HG02759 (cell line): ENCODE results near the gene ST7.
"Not testable (repeated sequence)": the region's sequence is repeated elsewhere in the genome, so short reads cannot be mapped to it uniquely, and the experiment has no call there.

Experiments
- ATAC-seq: cut with Tn5 transposase; IDR thresholded peaks from one replicate; pipeline ENCODE4 v1.9.1; 2021; ENCODE audit warnings: mild to moderate bottlenecking, moderate library complexity; ENCODE audit not compliant: unreplicated experiment

ST7 gene

GRCh38 chr7:117021366-117021765 lies 68.1 kb downstream of the ST7 start:
- ATAC-seq: no peak

- no peak for ATAC-seq
These were observed 68.7 kb downstream of the ST7 start for GRCh38 chr7:117021986-117022385.

DNA sequence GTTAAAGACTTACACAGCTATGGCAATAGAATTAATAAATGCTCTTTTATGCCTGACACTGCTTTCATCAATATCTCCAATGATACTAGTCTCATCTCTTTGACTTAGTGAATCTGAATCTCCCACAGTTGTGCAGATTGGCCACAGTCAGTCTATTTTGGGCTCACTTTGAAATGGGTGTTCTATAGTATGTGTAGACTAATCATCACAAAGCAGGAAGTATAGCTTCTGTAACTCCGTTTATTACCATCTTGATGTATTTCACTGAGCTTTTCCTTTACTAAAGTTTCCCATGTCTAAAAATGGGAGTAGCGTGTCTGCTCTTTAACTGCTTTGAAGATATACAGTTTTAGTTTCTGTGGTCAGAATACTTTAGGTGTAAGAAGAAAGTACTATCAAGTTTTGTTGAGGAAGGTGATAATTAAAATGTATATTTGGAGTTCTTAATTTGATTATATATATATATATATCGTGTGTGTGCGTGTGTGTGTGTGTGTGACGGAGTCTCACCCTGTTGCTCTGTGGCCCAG lies 70.1 kb downstream of the ST7 start:
- ATAC-seq: no peak

GRCh38 chr7:117024811-117025210 lies 71.5 kb downstream of the ST7 start:
- ATAC-seq: no peak

DNA sequence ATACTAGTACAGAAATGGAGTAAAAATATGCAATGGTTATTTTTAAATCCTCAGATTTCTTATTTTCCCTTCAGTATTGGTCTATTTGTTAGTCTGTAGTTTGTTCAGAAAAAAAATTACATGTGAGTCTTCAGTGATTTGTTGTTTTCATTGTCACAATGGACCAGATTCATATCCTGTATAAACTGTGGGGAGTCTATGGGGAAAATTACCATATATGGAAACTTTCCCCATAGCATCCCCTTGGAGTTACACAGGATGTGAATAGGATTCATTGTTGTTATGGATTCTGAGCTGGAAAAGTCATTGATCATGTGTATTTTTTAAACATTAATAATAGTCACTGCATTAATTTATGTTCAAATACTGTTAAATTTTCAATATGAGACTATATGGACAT lies 72.6 kb downstream of the ST7 start:
- no peak for ATAC-seq

DNA sequence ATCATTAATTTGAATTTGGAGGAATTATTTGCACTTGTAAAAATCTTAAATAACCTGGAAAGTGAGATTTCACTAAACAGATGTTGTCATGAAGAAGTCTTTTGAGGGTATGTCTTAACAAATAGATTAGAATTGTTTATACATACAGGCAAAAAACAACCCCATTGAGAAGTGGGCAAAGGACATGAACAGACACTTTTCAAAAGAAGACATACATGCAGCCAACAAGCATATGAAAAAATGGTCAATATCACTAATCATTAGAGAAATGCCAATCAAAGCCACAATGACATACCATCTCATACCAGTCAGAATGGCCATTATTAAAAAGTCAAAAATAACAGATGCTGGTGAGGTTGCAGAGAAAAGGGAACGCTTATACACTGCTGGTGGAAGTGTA lies 77.0 kb downstream of the ST7 start:
- not testable (repeated sequence) for ATAC-seq

DNA sequence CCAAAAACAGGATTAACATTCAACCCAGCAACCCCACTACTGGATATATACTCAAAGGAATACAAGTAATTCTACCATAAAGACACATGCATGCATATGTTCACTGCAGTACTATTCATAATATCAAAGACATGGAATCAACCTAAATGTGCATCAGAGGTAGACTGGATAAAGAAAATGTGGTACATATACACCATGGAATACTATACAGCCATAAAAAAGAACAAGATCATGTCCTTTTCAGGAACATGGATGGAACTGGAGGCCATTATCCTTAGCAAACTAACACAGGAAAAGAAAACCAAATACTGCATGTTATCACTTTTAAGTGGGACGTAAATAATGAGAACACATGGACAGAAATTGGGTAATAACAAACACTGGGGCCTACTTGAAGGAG lies 77.5 kb downstream of the ST7 start:
- ATAC-seq: not testable (repeated sequence)

DNA sequence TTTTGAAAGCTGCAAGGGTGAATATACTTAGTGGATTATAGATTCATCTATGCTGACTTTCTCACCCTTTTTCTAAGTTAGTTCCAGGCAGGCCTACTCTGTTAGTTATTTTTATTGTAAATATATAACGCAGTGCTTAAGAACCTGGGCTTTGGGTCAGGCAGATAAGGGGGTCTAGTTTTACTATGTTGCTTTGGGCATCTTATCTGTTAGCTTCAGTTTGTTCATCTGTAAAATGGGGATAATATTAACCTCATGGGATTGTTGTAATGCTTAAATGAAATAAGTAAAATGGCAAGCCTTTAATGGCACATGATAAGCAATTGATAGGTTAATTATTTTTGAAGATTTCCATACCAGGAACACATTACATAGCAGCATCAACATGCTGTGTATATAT lies 79.5 kb downstream of the ST7 start:
- ATAC-seq: no peak

DNA sequence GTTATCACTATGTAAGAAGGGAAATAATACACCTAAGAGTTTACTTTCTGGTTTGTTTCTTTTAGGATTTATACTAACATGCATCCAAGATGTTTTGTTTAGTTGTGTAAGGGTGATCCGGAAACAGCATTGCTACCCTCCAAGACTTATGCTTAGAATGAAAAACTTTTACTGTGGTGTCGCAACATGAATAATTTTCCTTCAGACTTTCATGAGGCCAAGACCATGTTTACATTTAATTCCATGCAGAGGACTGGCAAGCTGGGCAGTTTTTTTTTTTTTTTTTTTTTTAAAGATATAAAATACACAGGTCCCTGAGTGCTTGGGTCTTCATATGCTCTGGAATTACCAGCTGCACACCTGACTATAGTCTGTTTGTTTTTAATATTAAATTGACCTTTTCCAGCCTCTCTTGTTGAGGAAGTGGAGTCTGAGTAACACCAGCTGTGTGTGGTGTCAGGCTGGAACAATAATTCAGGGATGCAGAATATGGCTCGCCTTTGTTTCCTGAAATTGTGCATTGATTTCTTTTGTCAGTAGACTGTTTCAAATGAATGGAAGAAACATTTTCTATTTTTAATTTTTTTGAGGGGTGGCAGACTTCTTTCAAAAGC lies 81.7 kb downstream of the ST7 start:
- ATAC-seq: no peak

GRCh38 chr7:117035465-117035862 lies 82.2 kb downstream of the ST7 start:
- no peak for ATAC-seq

DNA sequence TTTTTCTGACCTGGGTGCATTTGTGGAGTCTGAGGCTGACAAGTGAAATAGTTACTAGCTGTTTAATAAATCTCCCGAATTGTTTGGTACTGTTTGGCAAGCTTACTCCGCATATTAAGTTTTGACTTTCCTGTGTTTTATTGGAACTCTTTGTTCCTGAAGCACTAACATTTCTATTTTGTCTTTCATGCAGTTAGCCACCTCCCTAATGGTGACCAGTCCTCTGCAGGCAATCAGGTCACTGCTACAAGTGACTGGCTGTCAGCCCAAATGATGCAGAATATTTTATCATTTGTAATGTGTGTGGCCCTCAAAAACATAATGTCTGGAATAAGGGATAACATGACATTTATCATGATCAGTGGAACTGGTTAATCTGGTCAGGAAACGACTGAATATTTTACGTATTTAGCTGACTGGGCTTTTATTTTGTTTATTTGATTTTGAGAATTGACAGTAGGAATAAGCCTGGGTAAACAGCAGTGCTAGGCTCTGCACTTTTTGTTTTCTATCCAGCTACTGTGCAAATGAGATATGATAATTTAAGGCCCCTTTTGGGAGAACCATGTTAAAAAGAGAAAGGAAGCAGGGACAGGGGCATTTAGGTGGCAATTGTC lies 82.9 kb downstream of the ST7 start:
- no peak for ATAC-seq

DNA sequence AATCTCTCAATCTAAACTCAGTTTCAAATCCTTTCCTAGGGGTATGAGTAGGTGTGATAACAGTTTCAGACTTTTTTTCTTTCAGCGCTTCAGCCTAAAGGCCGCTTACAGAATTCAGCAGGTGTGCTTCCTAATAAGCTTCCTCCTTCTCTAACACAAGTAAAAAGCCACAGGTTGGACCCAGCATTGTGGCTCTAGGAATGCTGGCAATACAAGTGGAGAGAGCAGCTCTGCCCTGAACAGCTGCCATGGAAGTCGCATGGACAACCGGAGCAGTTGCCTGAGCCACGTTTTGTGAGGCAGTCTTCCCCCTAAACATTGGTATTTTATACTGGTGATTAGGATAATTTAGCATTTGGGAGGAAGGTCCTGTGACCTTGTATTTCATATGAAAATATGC lies 83.5 kb downstream of the ST7 start:
- no peak for ATAC-seq

DNA sequence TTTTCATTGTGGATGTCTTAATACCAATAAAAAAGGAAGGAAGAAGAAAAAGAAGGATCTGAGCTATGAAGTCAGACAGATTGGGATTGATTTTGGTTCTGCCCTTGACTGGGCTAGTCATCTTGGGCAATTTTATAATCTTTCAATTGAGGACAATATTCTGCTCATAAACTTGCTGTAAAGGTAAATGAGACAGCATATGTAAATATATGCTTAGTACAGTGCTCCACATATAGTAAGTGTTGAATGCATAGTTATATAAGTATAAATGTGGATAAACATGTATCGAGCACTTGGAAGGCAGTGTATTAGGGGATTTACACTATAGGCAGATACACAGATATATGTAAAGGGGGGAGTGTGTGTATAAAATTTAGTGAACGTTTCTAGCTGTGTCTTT lies 85.1 kb downstream of the ST7 start:
- no peak for ATAC-seq

DNA sequence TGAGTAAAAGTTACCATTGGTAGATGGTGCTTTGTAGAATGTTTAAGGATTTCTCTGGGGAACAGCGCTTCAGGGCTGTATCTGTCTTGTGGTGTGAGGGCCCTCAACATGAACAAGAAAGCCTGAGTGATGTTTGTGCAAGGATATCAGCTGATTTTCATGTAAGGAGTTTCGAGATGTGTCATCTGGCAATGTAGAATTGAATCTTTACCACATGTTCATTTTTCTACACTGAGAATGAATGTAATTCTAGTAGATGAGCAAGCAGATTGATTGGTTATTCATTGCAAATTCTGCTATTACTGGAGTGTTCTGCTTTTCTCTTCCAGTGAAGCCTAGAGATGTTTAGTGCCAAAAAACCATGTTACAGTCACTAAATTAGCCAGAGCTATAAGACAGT lies 87.7 kb downstream of the ST7 start:
- ATAC-seq: peak; percentile 95

- no peak for ATAC-seq
These were observed 88.5 kb downstream of the ST7 start for GRCh38 chr7:117041822-117042221.

- no peak for ATAC-seq
These were observed 90.0 kb downstream of the ST7 start for GRCh38 chr7:117043108-117043825.

GRCh38 chr7:117044664-117045063 lies 91.4 kb downstream of the ST7 start:
- no peak for ATAC-seq

- no peak for ATAC-seq
These were observed 92.8 kb downstream of the ST7 start for GRCh38 chr7:117045927-117046710.

GRCh38 chr7:117047496-117047895 lies 94.2 kb downstream of the ST7 start:
- no peak for ATAC-seq

- no peak for ATAC-seq
These were observed 95.0 kb downstream of the ST7 start for GRCh38 chr7:117048114-117048866.

- no peak for ATAC-seq
These were observed 95.6 kb downstream of the ST7 start for GRCh38 chr7:117048882-117049281.
